Lower leg skin (tissue), 3 donors: ENCODE data around the gene ZNF862.

Experiments
- CTCF ChIP-seq, 3 donors: fragments of 450-650 bp; IDR thresholded peaks; one replicate each; pipeline ENCODE4 v1.5.1; 2016; ENCODE audit warnings: antibody characterized with exemption in 3 of 3, mild to moderate bottlenecking in 3 of 3, moderate library complexity in 2 of 3
- POLR2A ChIP-seq, 2 donors: fragments of 450-650 bp; IDR thresholded peaks; one replicate each; pipeline ENCODE4 v1.6.1; 2016 to 2017; ENCODE audit warnings: antibody characterized with exemption in 2 of 2, mild to moderate bottlenecking in 1 of 2, moderate library complexity in 1 of 2

GRCh38 chr7:149801002-149801566, 37.1 kb upstream of the ZNF862 start:
- no peak for TF ChIP-seq POLR2A (IDR thresholded peaks at IDR 0.05)
- no peak for TF ChIP-seq CTCF (IDR thresholded peaks at IDR 0.05)
